Astrocyte (in vitro differentiated cells and primary cell): ENCODE measurements around the gene COL5A2.

ENCODE experiments used
- CTCF ChIP-seq: IDR thresholded peaks from 2 replicates; pipeline ENCODE4 v1.5.1; 2011; ENCODE audit warnings: low read depth, mild to moderate bottlenecking, inconsistent platforms, low read length, moderate library complexity; ENCODE audit not compliant: insufficient read depth
- EZH2 ChIP-seq: IDR thresholded peaks from 2 replicates; pipeline ENCODE4 v1.6.1; 2012; ENCODE audit warnings: mild to moderate bottlenecking, low read length, inconsistent platforms; ENCODE audit not compliant: insufficient read depth

- TF ChIP-seq EZH2, result no peak
- no peak for TF ChIP-seq CTCF
Observed at GRCh38 chr2:189128970-189129369, 50.6 kb downstream of the COL5A2 start.
